Left hindlimb (tissue), 1 donor: Measurements from ENCODE around the gene RAPGEF4.

Experiments
- DNase-seq: peaks from one replicate; pipeline ENCODE4 v3.0.0-alpha.2; 2018

RAPGEF4 gene

GRCh38 chr2:172944794-172945509, 209.3 kb downstream of the RAPGEF4 start:
- no peak for DNase-seq

GRCh38 chr2:172945510-172945850, 209.8 kb downstream of the RAPGEF4 start:
- no peak for DNase-seq

- no peak for DNase-seq
Measured at GRCh38 chr2:172947461-172948153, 212.0 kb downstream of the RAPGEF4 start.

GRCh38 chr2:172949522-172949921, 213.9 kb downstream of the RAPGEF4 start:
- DNase-seq: no peak

- no peak for DNase-seq
Measured at GRCh38 chr2:172950565-172950964, 214.9 kb downstream of the RAPGEF4 start.

- no peak for DNase-seq
Measured at GRCh38 chr2:172951554-172951953, 215.9 kb downstream of the RAPGEF4 start.

GRCh38 chr2:172953411-172953810, 217.8 kb downstream of the RAPGEF4 start:
- DNase-seq: no peak

- DNase-seq: no peak
Measured at GRCh38 chr2:172953970-172954852, 218.6 kb downstream of the RAPGEF4 start.

GRCh38 chr2:172955587-172955986, 219.9 kb downstream of the RAPGEF4 start:
- no peak for DNase-seq

GRCh38 chr2:172957734-172958133, 222.1 kb downstream of the RAPGEF4 start:
- DNase-seq: no peak

- DNase-seq: no peak
Measured at GRCh38 chr2:172962082-172962481, 226.4 kb downstream of the RAPGEF4 start.

- no peak for DNase-seq
Measured at GRCh38 chr2:172962824-172963223, 227.2 kb downstream of the RAPGEF4 start.

GRCh38 chr2:172964511-172965139, 229.0 kb downstream of the RAPGEF4 start:
- DNase-seq: no peak

- no peak for DNase-seq
Measured at GRCh38 chr2:172965433-172966212, 230.0 kb downstream of the RAPGEF4 start.

GRCh38 chr2:172967036-172967982, 231.7 kb downstream of the RAPGEF4 start:
- no peak for DNase-seq

GRCh38 chr2:172968061-172968469, 232.4 kb downstream of the RAPGEF4 start:
- peak; percentile 59 for DNase-seq

- no peak for DNase-seq
Measured at GRCh38 chr2:172969166-172969565, 233.5 kb downstream of the RAPGEF4 start.

- no peak for DNase-seq
Measured at GRCh38 chr2:172969609-172970008, 234.0 kb downstream of the RAPGEF4 start.

- DNase-seq: no peak
Measured at GRCh38 chr2:172970660-172971059, 235.0 kb downstream of the RAPGEF4 start.

GRCh38 chr2:172972005-172972619, 236.5 kb downstream of the RAPGEF4 start:
- DNase-seq: no peak

- DNase-seq: no peak
Measured at GRCh38 chr2:172974762-172975161, 239.1 kb downstream of the RAPGEF4 start.
